ENCODE measurements around the gene POU3F2. TPM values are rescaled to one million over a fixed set of nuclear protein-coding genes. Genes with fewer than 3 reads are reported as not detected.

Gene POU3F2
- total and polyA plus RNA-seq, 2 of the 13 experiments (the other 11 are each of a cell fraction or from before 2014, with no cell fraction given): not detected

DNA sequence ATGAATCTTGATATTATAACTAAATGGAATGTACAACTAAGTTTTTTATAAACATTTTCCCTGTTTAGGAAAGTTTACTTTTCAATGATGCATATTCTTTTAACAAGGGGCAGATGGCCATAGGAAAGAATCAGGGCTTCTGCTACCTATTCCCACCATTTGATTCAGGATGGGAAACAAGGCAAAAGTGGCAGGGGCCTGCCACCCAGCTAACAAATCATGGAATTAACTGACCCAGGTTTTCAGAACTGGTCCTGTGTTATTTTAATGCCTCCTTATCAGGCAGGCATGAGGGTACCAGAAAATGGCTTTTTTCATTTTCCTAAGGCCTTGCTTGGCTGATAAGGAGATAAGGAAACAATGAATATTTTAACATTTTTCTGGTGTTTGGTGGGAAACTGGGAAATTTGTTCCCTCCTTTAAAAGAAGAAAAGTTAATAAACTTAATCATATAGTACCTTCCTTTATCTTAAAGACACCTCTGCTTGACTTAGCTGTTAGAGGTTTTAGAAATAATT lies 6.7 kb downstream of the POU3F2 start:
- no TSS peak for BruUV-seq (replicated peaks)
- H3K9ac ChIP-seq (ENCODE audit: insufficient read depth, low read depth, low read length): no peak overlapping the region
- H3K27ac ChIP-seq (ENCODE audit: extremely low read length, insufficient read depth, low read length): no peak overlapping the region
- in situ Hi-C loops (cut with HindIII; ENCODE audit: extremely low pct_ligation_motif_present, low pct_unique_long_range_greater_than_20kb): loop anchor here (25.0 kb wide), 5 partner anchors 271 to 1779 kb away; no protein-coding TSS in a partner anchor
- no peak for TF ChIP-seq ZMYM2 (CRISPR knock-in tag; IDR thresholded peaks at IDR 0.05)
- TF ChIP-seq, protein P1, sequence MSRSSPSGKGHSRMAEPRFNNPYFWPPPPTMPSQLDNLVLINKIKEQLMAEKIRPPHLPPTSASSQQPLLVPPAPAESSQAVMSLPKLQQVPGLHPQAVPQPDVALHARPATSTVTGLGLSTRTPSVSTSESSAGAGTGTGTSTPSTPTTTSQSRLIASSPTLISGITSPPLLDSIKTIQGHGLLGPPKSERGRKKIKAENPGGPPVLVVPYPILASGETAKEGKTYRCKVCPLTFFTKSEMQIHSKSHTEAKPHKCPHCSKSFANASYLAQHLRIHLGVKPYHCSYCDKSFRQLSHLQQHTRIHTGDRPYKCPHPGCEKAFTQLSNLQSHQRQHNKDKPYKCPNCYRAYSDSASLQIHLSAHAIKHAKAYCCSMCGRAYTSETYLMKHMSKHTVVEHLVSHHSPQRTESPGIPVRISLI (CRISPR knock-in tag; IDR thresholded peaks at IDR 0.05; ENCODE audit: borderline replicate concordance): no peak
- no peak for TF ChIP-seq POGZ (CRISPR knock-in tag; IDR thresholded peaks at IDR 0.05)
- no peak for TF ChIP-seq ZSCAN29 (CRISPR knock-in tag; conservative IDR thresholded peaks at IDR 0.05)
- TF ChIP-seq ZNF3 (CRISPR knock-in tag; IDR thresholded peaks at IDR 0.05): no peak
- TF ChIP-seq, protein P2, sequence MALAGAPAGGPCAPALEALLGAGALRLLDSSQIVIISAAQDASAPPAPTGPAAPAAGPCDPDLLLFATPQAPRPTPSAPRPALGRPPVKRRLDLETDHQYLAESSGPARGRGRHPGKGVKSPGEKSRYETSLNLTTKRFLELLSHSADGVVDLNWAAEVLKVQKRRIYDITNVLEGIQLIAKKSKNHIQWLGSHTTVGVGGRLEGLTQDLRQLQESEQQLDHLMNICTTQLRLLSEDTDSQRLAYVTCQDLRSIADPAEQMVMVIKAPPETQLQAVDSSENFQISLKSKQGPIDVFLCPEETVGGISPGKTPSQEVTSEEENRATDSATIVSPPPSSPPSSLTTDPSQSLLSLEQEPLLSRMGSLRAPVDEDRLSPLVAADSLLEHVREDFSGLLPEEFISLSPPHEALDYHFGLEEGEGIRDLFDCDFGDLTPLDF (CRISPR knock-in tag; IDR thresholded peaks at IDR 0.05): no peak
- no peak for TF ChIP-seq SP2 (CRISPR knock-in tag; IDR thresholded peaks at IDR 0.05)
- no peak for TF ChIP-seq CENPT (CRISPR knock-in tag; IDR thresholded peaks at IDR 0.05; ENCODE audit: low read depth)
- TF ChIP-seq MAFF (IDR thresholded peaks at IDR 0.05; ENCODE audit: low read depth, low read length): no peak
- no peak for TF ChIP-seq NCOA1 (CRISPR knock-in tag; IDR thresholded peaks at IDR 0.05)
- no peak for TF ChIP-seq PBX2 (CRISPR knock-in tag; IDR thresholded peaks at IDR 0.05)
- H3K4me1 ChIP-seq (ENCODE audit: insufficient read depth, low read length): peaks cover under 1% of the 10 kb centered on the region; the same call in 1 of the 2 replicates
- H3K4me2 ChIP-seq (ENCODE audit: low read depth, low read length): no peak overlapping the region
- no peaks in the 10 kb centered on the region for H3K9me3 ChIP-seq (ENCODE audit: low read length)
- H2AFZ ChIP-seq (ENCODE audit: low read length): no peak overlapping the region
- ChIA-PET POLR2A (no interaction called here), CTCF (ENCODE audit: low intra/inter-chr PET ratio, low total read pairs) (no interaction called here)
- intact Hi-C loops (cut with micrococcal nuclease; ENCODE audit: unreplicated experiment): no loop called here
- H3K36me3 ChIP-seq (replicated peaks in 1 of 2; ENCODE audit: control insufficient read depth in 1 of 2, insufficient read depth in 2 of 2, low read length in 2 of 2): no peaks in the 10 kb centered on the region
- no peaks in the 10 kb centered on the region for H3K79me2 ChIP-seq (ENCODE audit: insufficient read depth, low read length)
- H3K27me3 ChIP-seq (ENCODE audit: control insufficient read depth in 1 of 2, insufficient read depth in 2 of 2, low read length in 2 of 2): peaks cover 3 to 73% of the 10 kb centered on the region in 2 experiments
- DNase-seq (ENCODE audit: low spot score) (no peak), ATAC-seq (no peak), FAIRE-seq (no peak)
- peaks cover 4% of the 10 kb centered on the region; the same call in 1 of the 2 replicates for H4K20me1 ChIP-seq (ENCODE audit: insufficient read depth, low read length)
- no peak overlapping the region for H3K4me3 ChIP-seq (replicated peaks in 1 of 3; ENCODE audit: insufficient read depth in 1 of 3, low read depth in 2 of 3, low read length in 3 of 3)
